Left ventricle myocardium inferior (tissue), 1 donor: ENCODE measurements around the gene TNNC1. TPM values are rescaled to one million over a fixed set of nuclear protein-coding genes. Genes with fewer than 3 reads are reported as not detected.
A peak's percentile ranks its signal among the peaks of the same experiment; 100 is the strongest.

ENCODE experiments used
- DNase-seq: peaks from one replicate; pipeline ENCODE4 v3.0.0-alpha.2; 2020
- H3K27ac ChIP-seq: fragments of 200-600 bp; replicated peaks from 2 replicates; pipeline ENCODE4 v1.8.0; 2021
- H3K27me3 ChIP-seq: fragments of 200-600 bp; 2 replicates; pipeline ENCODE4 v1.8.0; 2021; ENCODE audit warnings: low read depth
- H3K36me3 ChIP-seq: fragments of 200-600 bp; 2 replicates; pipeline ENCODE4 v1.8.0; 2021
- H3K4me1 ChIP-seq: fragments of 200-600 bp; 2 replicates; pipeline ENCODE4 v1.8.0; 2021
- H3K4me3 ChIP-seq: fragments of 200-600 bp; 2 replicates; pipeline ENCODE4 v1.8.0; 2021; ENCODE audit warnings: mild to moderate bottlenecking, moderate library complexity
- H3K9me3 ChIP-seq: fragments of 200-600 bp; replicated peaks from 2 replicates; pipeline ENCODE4 v1.8.0; 2021
- CTCF ChIP-seq: fragments of 200-600 bp; IDR thresholded peaks from 2 replicates; pipeline ENCODE4 v1.8.0; 2021; ENCODE audit warnings: antibody characterized with exemption, mild to moderate bottlenecking, borderline replicate concordance
- intact Hi-C: fragments of 100-400 bp; cut with micrococcal nuclease; formaldehyde crosslinking; loops from one replicate; pipeline ENCODE4 v1.11.0; 2022
- total RNA-seq: library from RNA; stranded (reverse); fragmentation: NEBNext Ultra II Directional; extraction: Animal tissue kit (Norgen Biotek cat#: 25700); gene quantifications from one replicate; pipeline ENCODE4 v1.2.1, GENCODE V29; 2021
- donor health status: DM: no; HTN: yes; CAD: no; lungs with severe emphysema.

The TNNC1 gene
- total RNA-seq, 1 donor from 2014 or later: 8,962 TPM

GRCh38 chr3:52479037-52479876 is 25.4 kb upstream of the TNNC1 start:
- TF ChIP-seq CTCF: no peak
- Histone ChIP-seq H3K36me3 (peaks cover 87% of the 10 kb centered on the region), H3K27ac (peak overlapping the region; percentile 30), H3K4me1 (peaks cover 28% of the 10 kb centered on the region), H3K4me3 (no peak overlapping the region), H3K27me3 (no peaks in the 10 kb centered on the region), H3K9me3 (no peaks in the 10 kb centered on the region)
- no peak for DNase-seq
- intact Hi-C loops: loop anchor here (10.0 kb wide), 1 partner anchor 66 kb away; no protein-coding TSS in a partner anchor

- peaks cover 99% of the 10 kb centered on the region for H3K36me3 ChIP-seq
- H3K27ac ChIP-seq: no peak overlapping the region
- H3K4me3 ChIP-seq: no peak overlapping the region
- H3K27me3 ChIP-seq: no peaks in the 10 kb centered on the region
- no peak for TF ChIP-seq CTCF
- DNase-seq: no peak
- H3K4me1 ChIP-seq: peaks cover 18% of the 10 kb centered on the region
- intact Hi-C loops: loop anchor here (10.0 kb wide), 1 partner anchor 67 kb away; no protein-coding TSS in a partner anchor
- H3K9me3 ChIP-seq: no peaks in the 10 kb centered on the region
Observed at GRCh38 chr3:52477796-52478095, 23.9 kb upstream of the TNNC1 start.

GRCh38 chr3:52477076-52477795 is 23.4 kb upstream of the TNNC1 start:
- no peak overlapping the region for H3K4me3 ChIP-seq
- H3K27me3 ChIP-seq: no peaks in the 10 kb centered on the region
- H3K36me3 ChIP-seq: peaks cover 99% of the 10 kb centered on the region
- H3K4me1 ChIP-seq: peaks cover 21% of the 10 kb centered on the region
- H3K27ac ChIP-seq: no peak overlapping the region
- no peaks in the 10 kb centered on the region for H3K9me3 ChIP-seq
- intact Hi-C loops: loop anchor here (10.0 kb wide), 1 partner anchor 68 kb away; no protein-coding TSS in a partner anchor
- DNase-seq: no peak
- TF ChIP-seq CTCF: no peak

- intact Hi-C loops: loop anchor here (10.0 kb wide), 1 partner anchor 72 kb away; no protein-coding TSS in a partner anchor
- peaks cover 70% of the 10 kb centered on the region for H3K36me3 ChIP-seq
- peaks cover 48% of the 10 kb centered on the region for H3K4me1 ChIP-seq
- no peak for TF ChIP-seq CTCF
- H3K27me3 ChIP-seq: no peaks in the 10 kb centered on the region
- no peaks in the 10 kb centered on the region for H3K9me3 ChIP-seq
- peak overlapping the region; percentile 75 for H3K27ac ChIP-seq
- no peak for DNase-seq
- no peak overlapping the region for H3K4me3 ChIP-seq
Observed at GRCh38 chr3:52473026-52473425, 19.2 kb upstream of the TNNC1 start.

GRCh38 chr3:52472239-52473000 is 18.6 kb upstream of the TNNC1 start:
- TF ChIP-seq CTCF: no peak
- H3K36me3 ChIP-seq: peaks cover 64% of the 10 kb centered on the region
- no peaks in the 10 kb centered on the region for H3K27me3 ChIP-seq
- H3K27ac ChIP-seq: peak overlapping the region; percentile 75
- peaks cover 54% of the 10 kb centered on the region for H3K4me1 ChIP-seq
- no peaks in the 10 kb centered on the region for H3K9me3 ChIP-seq
- intact Hi-C loops: loop anchor here (10.0 kb wide), 1 partner anchor 72 kb away; no protein-coding TSS in a partner anchor
- no peak for DNase-seq
- H3K4me3 ChIP-seq: no peak overlapping the region
